ENCODE data around the gene COA8. TPM values are rescaled to one million over a fixed set of nuclear protein-coding genes. Genes with fewer than 3 reads are reported as not detected.

The COA8 gene
- total and polyA plus RNA-seq, 2 of the 8 experiments (the other 6 are each of a cell fraction or from before 2014, with no cell fraction given), result 7.1 to 35.5 TPM

GRCh38 chr14:103521951-103522563 is 40.7 kb upstream of the COA8 start (continued):
- TF ChIP-seq CREB1 (IDR thresholded peaks at IDR 0.05) (peak; percentile 83), RNF2 (IDR thresholded peaks at IDR 0.05; ENCODE audit: borderline replicate concordance, low read depth, low read length, missing control alignments, poor library complexity, severe bottlenecking) (no peak), SRF (IDR thresholded peaks at IDR 0.05; ENCODE audit: low read depth, low read length) (no peak), MAX (IDR thresholded peaks at IDR 0.05) (peak; percentile 78), CBX5 (IDR thresholded peaks at IDR 0.05; ENCODE audit: low read depth, low read length) (no peak), CTBP2 (IDR thresholded peaks at IDR 0.05; ENCODE audit: borderline replicate concordance, insufficient read depth, insufficient read length, low read length) (no peak), HDAC6 (IDR thresholded peaks at IDR 0.05; ENCODE audit: low read depth, low read length) (no peak), CTCF (IDR thresholded peaks at IDR 0.05; ENCODE audit: control extremely low read depth in 1 of 3, insufficient read depth in 1 of 3, low read depth in 1 of 3, low read length in 3 of 3) (no peak), CHD2 (IDR thresholded peaks at IDR 0.05; ENCODE audit: low read length) (no peak), CEBPB (IDR thresholded peaks at IDR 0.05; ENCODE audit: low read depth, low read length) (no peak), JUN (IDR thresholded peaks at IDR 0.05; ENCODE audit: low read depth, low read length) (no peak), KDM5A (IDR thresholded peaks at IDR 0.05; ENCODE audit: low read length) (no peak), POLR2AphosphoS5 (IDR thresholded peaks at IDR 0.05; ENCODE audit: low read depth, low read length) (peak; percentile 83), MAFK (IDR thresholded peaks at IDR 0.05; ENCODE audit: low read depth, low read length) (no peak), RAD21 (IDR thresholded peaks at IDR 0.05 in 1 of 2, conservative IDR thresholded peaks at IDR 0.05 in 1 of 2; ENCODE audit: low read depth in 2 of 2, low read length in 2 of 2) (no peak), SIN3A (conservative IDR thresholded peaks at IDR 0.05 in 1 of 2, IDR thresholded peaks at IDR 0.05 in 1 of 2; ENCODE audit: low read depth in 1 of 2, low read length in 2 of 2) (no peak; a peak in 1 of 4 replicates), RFX5 (IDR thresholded peaks at IDR 0.05; ENCODE audit: borderline replicate concordance, low read depth, low read length) (no peak), SIRT6 (IDR thresholded peaks at IDR 0.05; ENCODE audit: low read length) (no peak), SP1 (IDR thresholded peaks at IDR 0.05; ENCODE audit: low read depth, low read length) (no peak), ASH2L (IDR thresholded peaks at IDR 0.05; ENCODE audit: low read length) (no peak), USF2 (IDR thresholded peaks at IDR 0.05; ENCODE audit: low read length) (no peak)

All from H1 (cell line).